Naive B cell (primary cell): Measurements from ENCODE around the gene RASAL1. TPM values are rescaled to one million over a fixed set of nuclear protein-coding genes. Genes with fewer than 3 reads are reported as not detected.

Experiments
- ATAC-seq, 2 donors: fragments of 150-1000 bp; cut with Tn5 transposase; 2 replicates each; pipeline ENCODE4 v1.10.0; 2021; ENCODE audit warnings: low read depth in 2 of 2, mild to moderate bottlenecking in 2 of 2, moderate library complexity in 2 of 2
- DNase-seq: peaks from one replicate; pipeline ENCODE4 v3.0.0; 2022
- H3K27ac Mint-ChIP-seq, 6 donors: one replicate each; pipeline ENCODE4 v1.8.0; 2020 to 2022; ENCODE audit warnings: mild to moderate bottlenecking in 6 of 6, mixed read lengths in 6 of 6, moderate library complexity in 5 of 6, inconsistent platforms in 2 of 6
- H3K27me3 Mint-ChIP-seq, 3 donors: one replicate each; pipeline ENCODE4 v1.8.0; 2021 to 2022; ENCODE audit warnings: mixed read lengths in 3 of 3, mild to moderate bottlenecking in 1 of 3
- H3K36me3 Mint-ChIP-seq, 2 donors: one replicate each; pipeline ENCODE4 v1.8.0; 2020 to 2022; ENCODE audit warnings: mixed read lengths in 2 of 2, inconsistent platforms in 1 of 2, mild to moderate bottlenecking in 1 of 2
- H3K4me1 Mint-ChIP-seq, 3 donors: one replicate each; pipeline ENCODE4 v1.8.0; 2020 to 2022; ENCODE audit warnings: mixed read lengths in 3 of 3, inconsistent platforms in 1 of 3, mild to moderate bottlenecking in 1 of 3, moderate library complexity in 1 of 3
- H3K4me3 Mint-ChIP-seq, 8 donors: one replicate each; pipeline ENCODE4 v1.8.0; 2020 to 2022; ENCODE audit warnings: mild to moderate bottlenecking in 8 of 8, mixed read lengths in 8 of 8, moderate library complexity in 8 of 8, inconsistent platforms in 2 of 8
- H3K9me3 Mint-ChIP-seq, 7 donors: one replicate each; pipeline ENCODE4 v1.8.0; 2020 to 2022; ENCODE audit warnings: mixed read lengths in 7 of 7, mild to moderate bottlenecking in 5 of 7, inconsistent platforms in 2 of 7, moderate library complexity in 1 of 7
- polyA plus RNA-seq, 6 donors: library from polyadenylated mRNA; unstranded; fragments of 300-500 nt; fragmentation: Illumina TruSeq; gene quantifications; one replicate each; pipeline ENCODE4 v1.2.3, GENCODE V29; 2021; ENCODE audit warnings: low read depth in 6 of 6

The RASAL1 gene
- polyA plus RNA-seq, 6 donors from 2014 or later: 0.17 to 0.48 (median 0.41) TPM; not detected in 2

DNA sequence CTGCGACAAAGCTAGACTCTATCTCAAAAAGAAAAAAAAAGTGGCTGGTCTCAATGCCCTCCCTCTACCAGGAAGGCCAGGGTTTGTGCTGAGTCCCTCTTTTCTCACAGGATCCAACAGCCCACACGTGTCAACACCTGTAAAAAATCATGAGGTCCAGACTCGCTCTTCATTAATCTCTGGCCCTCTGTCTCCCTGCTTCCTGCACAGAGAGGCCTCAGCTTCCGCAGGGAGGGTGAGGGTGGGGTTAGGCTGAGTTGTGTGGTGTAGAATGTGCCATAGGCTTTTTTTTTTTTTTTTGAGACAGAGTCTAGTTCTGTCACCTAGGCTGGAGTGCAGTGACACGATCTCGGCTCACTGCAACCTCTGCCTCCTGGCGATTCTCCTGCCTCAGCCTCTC is 20.1 kb upstream of the RASAL1 start:
- no peak for ATAC-seq
- Mint-ChIP-seq H3K4me1 (peaks cover 10 to 26% (median 17%) of the 10 kb centered on the region in 3 donors), H3K27me3 (no peaks in the 10 kb centered on the region), H3K4me3 (peak overlapping the region in 5 of 8 donors; percentile 12 to 67 (median 38)), H3K9me3 (no peaks in the 10 kb centered on the region), H3K36me3 (peaks cover 0 to 22% of the 10 kb centered on the region in 2 donors), H3K27ac (peak overlapping the region in 2 of 6 donors; percentile 21 to 63)
- DNase-seq: no peak

DNA sequence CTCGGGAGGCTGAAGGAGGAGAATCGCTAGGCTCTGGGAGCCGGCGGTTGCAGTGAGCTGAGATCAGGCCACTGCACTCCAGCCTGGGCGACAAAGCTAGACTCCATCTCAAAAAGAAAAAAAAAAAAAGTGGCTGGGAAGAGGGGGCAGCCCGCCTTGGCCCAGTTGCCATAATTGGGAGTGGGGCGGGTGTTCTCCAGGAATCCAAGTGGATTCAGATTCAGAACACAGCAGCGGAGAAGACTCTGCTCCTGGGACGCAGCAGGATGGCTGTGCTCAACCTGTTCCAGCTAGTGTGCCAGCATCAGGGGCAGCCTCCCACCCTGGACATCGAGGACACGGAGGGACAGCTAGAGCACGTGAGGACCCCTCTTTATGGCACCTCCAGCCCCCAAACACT is 19.5 kb upstream of the RASAL1 start:
- H3K27ac Mint-ChIP-seq: peak overlapping the region in 2 of 6 donors; percentile 21 to 63
- H3K4me1 Mint-ChIP-seq: peaks cover 7 to 26% (median 17%) of the 10 kb centered on the region in 3 donors
- no peaks in the 10 kb centered on the region for H3K27me3 Mint-ChIP-seq
- H3K36me3 Mint-ChIP-seq: peaks cover 0 to 19% of the 10 kb centered on the region in 2 donors
- DNase-seq (no peak), ATAC-seq (no peak)
- no peaks in the 10 kb centered on the region for H3K9me3 Mint-ChIP-seq
- peak overlapping the region in 5 of 8 donors; percentile 12 to 57 (median 38) for H3K4me3 Mint-ChIP-seq

DNA sequence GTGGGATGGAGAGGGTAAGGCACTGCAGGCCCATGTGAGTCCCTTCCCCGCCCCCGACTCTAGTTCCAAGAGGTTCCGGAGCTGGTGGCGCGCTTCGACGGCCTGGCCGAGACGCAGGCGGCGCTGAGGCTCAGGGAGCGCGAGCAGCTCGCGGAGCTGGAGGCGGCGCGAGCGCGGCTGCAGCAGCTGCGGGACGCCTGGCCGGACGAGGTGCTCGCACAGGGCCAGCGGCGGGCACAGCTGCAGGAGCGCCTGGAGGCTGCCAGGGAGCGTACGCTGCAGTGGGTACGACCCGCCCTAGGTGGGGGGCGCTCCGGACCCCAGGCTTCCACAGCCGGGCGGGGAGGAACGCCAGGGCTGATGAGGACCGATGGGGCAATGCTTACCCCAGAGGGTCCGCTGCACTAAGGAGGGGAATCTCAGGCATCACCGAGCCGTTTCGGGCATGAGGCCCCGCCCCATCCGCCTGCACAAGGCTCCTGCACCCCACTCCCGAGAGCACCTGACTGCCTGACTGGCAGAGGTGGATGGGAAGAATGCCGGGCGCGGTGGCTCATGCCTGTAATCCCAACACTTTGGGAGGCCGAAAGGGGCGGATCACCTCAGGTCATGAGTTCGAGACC is 18.9 kb upstream of the RASAL1 start:
- Mint-ChIP-seq H3K36me3 (peaks cover 0 to 15% of the 10 kb centered on the region in 2 donors), H3K4me3 (peak overlapping the region; percentile 52 to 88 (median 82)), H3K27ac (no peak overlapping the region), H3K9me3 (no peaks in the 10 kb centered on the region), H3K4me1 (peaks cover 7 to 26% (median 17%) of the 10 kb centered on the region in 3 donors), H3K27me3 (no peaks in the 10 kb centered on the region)
- ATAC-seq (peak; percentile 11 to 19), DNase-seq (no peak)

DNA sequence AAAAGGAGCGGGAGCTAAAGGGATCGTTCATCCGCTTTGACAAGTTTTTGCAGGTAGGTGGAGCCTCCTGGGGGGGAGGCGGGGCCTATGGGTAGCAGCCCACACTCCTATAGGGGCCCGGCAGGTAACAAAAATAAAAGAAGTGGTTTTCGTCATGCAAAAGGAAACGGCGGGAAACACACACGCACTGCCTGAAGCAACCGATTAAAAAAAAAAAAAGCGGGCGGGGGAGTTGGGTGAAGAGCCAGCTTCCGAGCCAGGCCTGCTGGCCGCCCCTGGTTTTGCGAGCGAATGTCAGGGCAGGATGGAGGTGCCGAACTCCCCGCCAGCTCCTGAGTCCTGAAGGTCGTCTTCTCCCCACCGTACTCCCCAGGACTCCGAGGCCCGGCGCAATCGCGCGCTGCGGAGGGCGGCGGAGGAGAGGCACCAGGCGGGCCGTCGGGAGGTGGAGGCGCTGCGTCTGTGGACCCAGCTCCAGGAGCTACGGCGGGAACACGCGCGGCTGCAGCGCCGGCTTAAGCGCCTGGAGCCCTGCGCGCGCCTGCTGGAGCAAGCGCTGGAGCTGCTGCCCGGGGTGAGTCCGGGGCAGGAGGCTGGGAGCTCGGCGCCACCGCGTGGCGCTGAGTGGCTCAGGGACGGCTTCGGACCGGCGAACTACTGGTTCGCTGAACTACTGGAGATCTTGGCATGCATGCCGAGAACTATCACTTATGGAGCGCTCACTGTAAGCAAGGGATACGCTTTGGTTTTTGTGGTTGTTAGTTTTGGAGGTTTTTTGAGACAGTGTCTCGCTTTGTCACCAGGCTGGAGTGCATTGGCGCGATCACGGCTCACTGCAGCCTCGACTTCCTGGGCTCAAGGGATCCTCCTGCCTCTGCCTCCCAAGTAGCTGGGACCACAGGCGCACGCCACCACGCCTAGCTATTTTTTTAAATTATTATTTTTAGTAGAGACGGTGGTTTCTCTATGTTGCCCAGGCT is 17.6 kb upstream of the RASAL1 start:
- ATAC-seq: peak; percentile 81 to 83
- Mint-ChIP-seq H3K4me3 (peak overlapping the region; percentile 57 to 89 (median 86)), H3K36me3 (peaks cover 0 to 10% of the 10 kb centered on the region in 2 donors), H3K27ac (peak overlapping the region in 5 of 6 donors; percentile 11 to 89 (median 81)), H3K9me3 (no peaks in the 10 kb centered on the region), H3K27me3 (no peaks in the 10 kb centered on the region), H3K4me1 (peaks cover 7 to 26% (median 17%) of the 10 kb centered on the region in 3 donors)
- DNase-seq: peak; percentile 56

DNA sequence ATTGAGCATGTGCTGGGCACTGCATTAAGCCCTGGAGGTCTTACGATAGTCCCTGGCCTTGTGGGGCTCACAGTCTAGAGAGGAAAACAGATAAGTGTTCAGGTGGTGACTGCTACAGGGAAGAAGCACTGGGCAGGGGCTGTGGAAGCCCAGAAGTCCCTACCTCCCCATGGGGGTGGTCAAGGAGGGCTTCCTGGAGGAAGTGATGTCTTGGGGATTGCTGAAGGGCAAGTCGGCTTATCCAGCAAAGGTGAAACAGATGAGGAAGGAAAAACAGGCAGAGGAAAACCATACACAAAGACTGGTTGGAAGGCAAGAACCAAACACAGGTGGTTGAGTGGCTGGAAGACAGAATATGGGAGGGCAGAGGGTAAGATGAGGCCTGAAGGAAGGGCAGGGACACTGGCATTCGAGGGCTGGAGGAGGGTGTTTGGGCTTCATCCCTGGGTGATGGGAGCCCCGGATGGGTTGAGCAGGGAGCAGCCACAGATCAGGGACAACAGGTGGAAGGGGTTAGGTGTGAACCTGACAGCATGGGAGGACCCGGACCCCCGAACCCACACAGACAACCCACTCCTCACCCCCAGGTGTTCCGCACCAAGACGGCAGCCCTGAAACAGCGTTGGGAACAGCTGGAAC is 16.8 kb upstream of the RASAL1 start:
- H3K36me3 Mint-ChIP-seq: peaks cover 0 to 6% of the 10 kb centered on the region in 2 donors
- peak overlapping the region; percentile 57 to 89 (median 86) for H3K4me3 Mint-ChIP-seq
- H3K9me3 Mint-ChIP-seq: peaks cover 0 to 4% (median 2%) of the 10 kb centered on the region in 7 donors
- H3K27me3 Mint-ChIP-seq: no peaks in the 10 kb centered on the region
- DNase-seq (no peak), ATAC-seq (no peak)
- peaks cover 7 to 25% (median 17%) of the 10 kb centered on the region in 3 donors for H3K4me1 Mint-ChIP-seq
- peak overlapping the region in 4 of 6 donors; percentile 2 to 95 (median 72) for H3K27ac Mint-ChIP-seq

DNA sequence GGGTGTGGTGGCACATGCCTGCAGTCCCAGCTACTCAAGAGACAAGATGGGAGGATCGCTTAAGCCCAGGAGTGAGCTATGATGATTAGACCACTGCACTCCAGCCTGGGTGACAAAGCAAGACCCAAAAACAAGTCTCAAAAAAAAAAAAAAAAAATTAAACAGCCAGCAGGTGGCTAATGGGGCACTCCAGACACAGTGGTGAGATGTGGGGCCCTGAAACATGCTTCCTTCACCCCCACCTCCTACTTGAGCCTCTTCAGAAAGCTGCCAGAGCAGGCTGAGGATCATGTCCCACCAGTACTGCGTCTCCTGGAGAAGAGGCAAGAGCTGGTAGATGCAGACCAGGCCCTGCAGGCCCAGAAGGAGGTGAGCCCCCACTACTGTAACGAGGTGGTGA is 16.1 kb upstream of the RASAL1 start:
- no peaks in the 10 kb centered on the region for H3K27me3 Mint-ChIP-seq
- peaks cover 7 to 21% (median 17%) of the 10 kb centered on the region in 3 donors for H3K4me1 Mint-ChIP-seq
- no peak for ATAC-seq
- H3K27ac Mint-ChIP-seq: peak overlapping the region in 2 of 6 donors; percentile 60 to 86
- H3K9me3 Mint-ChIP-seq: peaks cover 0 to 8% (median 3%) of the 10 kb centered on the region in 7 donors
- no peaks in the 10 kb centered on the region for H3K36me3 Mint-ChIP-seq
- no peak for DNase-seq
- H3K4me3 Mint-ChIP-seq: peak overlapping the region in 6 of 8 donors; percentile 57 to 89 (median 86)

DNA sequence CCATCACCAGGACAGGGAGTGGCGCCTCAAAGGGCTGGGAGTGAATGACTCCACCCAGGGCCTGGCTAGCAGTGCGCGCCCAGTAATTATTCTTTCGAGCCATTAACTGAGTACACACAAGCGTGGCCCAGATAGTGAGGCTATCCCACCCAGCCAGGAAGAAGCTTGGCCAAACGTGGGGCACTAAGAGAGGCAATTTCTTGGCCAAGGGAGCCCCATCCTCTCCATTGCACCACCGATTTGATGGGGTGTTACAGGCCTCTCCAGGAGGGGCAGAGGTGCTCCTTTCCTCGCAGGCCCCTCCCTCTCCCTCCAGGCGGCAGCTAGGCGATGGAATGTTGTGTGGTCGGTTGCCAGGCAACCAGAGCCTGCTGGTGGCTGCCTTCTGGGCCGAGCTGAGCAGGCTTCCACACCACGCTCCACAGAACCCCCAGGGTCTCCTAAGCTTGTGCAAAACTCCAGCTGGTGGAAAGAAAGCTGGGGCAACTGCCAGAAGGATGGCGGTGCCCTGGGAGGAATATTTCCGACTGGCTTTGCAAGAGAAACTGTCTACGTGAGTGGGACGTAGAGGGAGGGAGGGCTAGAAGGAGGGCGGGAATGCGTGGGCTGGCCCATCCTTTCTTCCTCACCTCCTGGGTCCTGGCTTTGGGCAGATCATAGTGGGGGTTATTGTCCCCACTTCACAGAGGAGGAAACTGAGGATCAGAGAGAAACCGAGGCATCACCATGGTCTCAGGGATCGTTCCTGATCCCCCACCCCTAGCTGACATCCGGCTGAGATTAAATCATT is 14.0 kb upstream of the RASAL1 start, which contains the start of gene CFAP73:
Gene CFAP73 (plus strand): TSS at position 364 of the 790 bp plus-strand sequence. CDS start 134 bp downstream, at position 498.
- no peaks in the 10 kb centered on the region for H3K36me3 Mint-ChIP-seq
- H3K9me3 Mint-ChIP-seq: peaks cover 0 to 8% (median 3%) of the 10 kb centered on the region in 7 donors
- H3K4me3 Mint-ChIP-seq: peak within 1 kb of the TSS in 1 of 8 donors; percentile 15
- ATAC-seq: no peak
- DNase-seq: no peak
- no peaks in the 10 kb centered on the region for H3K27me3 Mint-ChIP-seq
- peak within 1 kb of the TSS in 3 of 6 donors; percentile 26 to 78 (median 62) for H3K27ac Mint-ChIP-seq
- peaks cover 7 to 17% (median 17%) of the 10 kb centered on the region in 3 donors for H3K4me1 Mint-ChIP-seq

DNA sequence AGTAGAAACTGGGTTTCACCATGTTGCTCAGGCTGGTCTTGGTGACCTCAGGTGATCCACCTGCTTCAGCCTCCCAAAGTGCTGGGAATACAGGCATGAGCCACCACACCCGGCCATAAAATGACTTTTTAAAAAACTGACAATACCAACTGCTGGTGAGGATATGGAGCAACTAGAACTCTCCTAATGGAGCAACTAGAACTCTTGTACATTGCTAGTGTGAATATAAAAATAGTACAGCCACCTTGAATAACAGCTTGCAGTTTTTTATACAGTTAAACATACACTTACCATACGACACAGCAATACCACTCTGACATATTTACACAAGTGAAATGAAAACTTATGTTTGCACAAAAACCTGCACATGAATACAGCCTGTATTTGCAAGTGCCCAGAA is 11.4 kb upstream of the RASAL1 start:
- H3K9me3 Mint-ChIP-seq: peaks cover 0 to 8% (median 3%) of the 10 kb centered on the region in 7 donors
- H3K4me3 Mint-ChIP-seq: no peak overlapping the region
- no peaks in the 10 kb centered on the region for H3K27me3 Mint-ChIP-seq
- peaks cover 10 to 15% (median 15%) of the 10 kb centered on the region in 3 donors for H3K4me1 Mint-ChIP-seq
- DNase-seq (no peak), ATAC-seq (no peak)
- no peak overlapping the region for H3K27ac Mint-ChIP-seq
- no peaks in the 10 kb centered on the region for H3K36me3 Mint-ChIP-seq

DNA sequence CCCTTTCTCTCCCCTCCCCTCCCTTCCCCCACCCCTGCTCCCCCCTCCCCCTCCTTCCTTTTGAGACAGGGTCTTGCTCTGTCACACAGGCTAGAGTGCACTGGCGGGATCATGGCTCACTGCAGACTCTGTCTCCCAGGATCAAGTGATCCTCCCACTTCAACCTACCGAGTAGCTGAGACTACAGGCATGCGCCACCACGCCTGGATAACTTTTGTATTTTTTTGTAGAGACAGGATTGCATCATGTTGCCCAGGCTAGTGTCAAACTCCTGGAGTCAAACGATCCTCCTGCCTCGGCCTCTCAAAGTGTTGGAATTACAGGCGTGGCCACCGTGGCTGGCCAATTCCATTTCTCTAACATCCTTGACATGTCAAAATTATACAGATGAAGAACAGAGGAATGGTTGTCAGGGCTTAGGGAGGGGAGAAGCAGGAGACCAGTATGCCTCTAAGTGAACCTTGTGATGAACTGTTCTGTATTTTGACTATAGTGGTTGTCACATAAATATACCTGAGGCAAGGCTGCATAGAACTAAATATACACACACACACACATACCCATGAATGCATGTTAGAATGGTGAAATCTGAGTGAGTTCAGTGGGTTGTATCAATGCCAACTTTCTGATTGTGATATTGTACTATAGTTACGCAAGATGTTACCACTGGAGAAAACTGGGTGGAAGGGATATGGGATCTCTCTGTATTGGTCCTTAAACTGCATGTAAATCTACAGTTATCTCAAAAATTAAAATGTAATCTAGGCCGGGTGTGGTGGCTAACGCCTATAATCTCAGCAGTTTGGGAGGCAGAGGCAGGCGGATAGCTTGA is 10.4 kb upstream of the RASAL1 start:
- H3K27ac Mint-ChIP-seq: peak overlapping the region in 1 of 6 donors; percentile 13
- H3K27me3 Mint-ChIP-seq: no peaks in the 10 kb centered on the region
- H3K4me1 Mint-ChIP-seq: peaks cover 10 to 20% (median 15%) of the 10 kb centered on the region in 3 donors
- no peak for DNase-seq
- ATAC-seq: no peak
- no peaks in the 10 kb centered on the region for H3K36me3 Mint-ChIP-seq
- peaks cover 0 to 8% (median 3%) of the 10 kb centered on the region in 7 donors for H3K9me3 Mint-ChIP-seq
- no peak overlapping the region for H3K4me3 Mint-ChIP-seq

DNA sequence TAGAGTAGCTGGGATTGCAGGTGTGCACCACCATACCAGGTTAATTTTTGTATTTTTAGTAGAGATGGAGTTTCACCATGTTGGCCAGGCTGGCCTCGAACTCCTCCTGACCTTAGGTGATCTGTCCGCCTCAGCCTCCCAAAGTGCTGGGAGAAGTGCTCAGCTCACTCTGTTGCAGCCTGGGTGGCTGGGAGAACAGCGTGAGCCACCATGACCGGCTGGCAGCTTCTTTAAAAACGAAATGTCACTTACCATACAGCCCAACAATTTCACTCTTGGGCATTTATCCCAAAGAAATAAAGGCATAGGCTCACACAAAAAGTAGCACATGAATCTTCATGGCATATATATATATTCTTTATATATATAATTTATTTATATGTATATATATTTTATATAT is 9.2 kb upstream of the RASAL1 start:
- Mint-ChIP-seq H3K9me3 (peaks cover 0 to 8% (median 3%) of the 10 kb centered on the region in 7 donors), H3K36me3 (no peaks in the 10 kb centered on the region), H3K27ac (no peak overlapping the region), H3K4me3 (no peak overlapping the region), H3K27me3 (no peaks in the 10 kb centered on the region), H3K4me1 (peaks cover 10 to 20% (median 15%) of the 10 kb centered on the region in 3 donors)
- no peak for DNase-seq
- ATAC-seq: no peak

DNA sequence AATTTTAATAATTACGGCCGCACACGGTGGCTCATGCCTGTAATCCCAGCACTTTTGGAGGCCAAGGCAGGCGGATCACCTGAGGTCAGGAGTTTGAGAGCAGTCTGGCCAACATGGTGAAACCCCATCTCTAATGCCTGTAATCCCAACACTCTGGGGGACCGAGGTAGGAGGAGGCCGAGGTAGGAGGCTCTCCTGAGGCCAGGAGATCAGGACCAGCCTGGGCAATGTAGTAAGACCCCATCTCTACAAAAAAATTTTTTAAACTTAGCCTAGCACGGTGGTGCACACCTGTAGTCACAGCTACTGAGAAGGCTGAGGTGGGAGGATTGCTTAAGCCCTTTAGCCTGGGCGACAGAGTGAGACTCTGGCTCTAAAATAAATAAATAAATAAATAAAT is 8.4 kb upstream of the RASAL1 start:
- H3K4me1 Mint-ChIP-seq: peaks cover 10 to 20% (median 15%) of the 10 kb centered on the region in 3 donors

More for the DNA sequence above, 8.4 kb upstream of the RASAL1 start:
- DNase-seq (no peak), ATAC-seq (no peak)
- H3K27me3 Mint-ChIP-seq: no peaks in the 10 kb centered on the region
- H3K27ac Mint-ChIP-seq: no peak overlapping the region
- no peaks in the 10 kb centered on the region for H3K36me3 Mint-ChIP-seq
- peaks cover 0 to 8% (median 3%) of the 10 kb centered on the region in 7 donors for H3K9me3 Mint-ChIP-seq
- peak overlapping the region in 1 of 8 donors; percentile 5 for H3K4me3 Mint-ChIP-seq
